Panc1 (cell line): Measurements from ENCODE around the gene SENP7. TPM values are rescaled to one million over a fixed set of nuclear protein-coding genes. Genes with fewer than 3 reads are reported as not detected.
"Not testable (repeated sequence)": the region's sequence is repeated elsewhere in the genome, so short reads cannot be mapped to it uniquely, and the experiment has no call there.

Experiments used
- ATAC-seq: fragments of 200-7000 bp; cut with Tn5 transposase; 2 replicates; pipeline ENCODE4 v1.9.1; 2020; ENCODE audit warnings: mild to moderate bottlenecking, moderate library complexity
- BruUV-seq: library from RNA; stranded (reverse); fragments of 400-500 nt; replicated peaks from 2 replicates; lab custom pipeline; 2021; lab: Mats Ljungman, UMichigan
- CTCF ChIA-PET: fragments of 300-600 bp; sonication (Branson Sonifier 250); formaldehyde crosslinking; loops from one replicate; lab custom pipeline; 2022; ENCODE audit warnings: antibody characterized with exemption; lab: Charles Lee
- POLR2A ChIA-PET: fragments of 300-600 bp; sonication (Branson Sonifier 250); formaldehyde crosslinking; loops from one replicate; lab custom pipeline; 2022; ENCODE audit warnings: antibody characterized with exemption; lab: Charles Lee
- DNase-seq: peaks from one replicate; pipeline ENCODE4 v3.0.0-alpha.2; 2010; ENCODE audit warnings: low read depth, low spot score
- H3K27ac ChIP-seq: 2 replicates; pipeline ENCODE4 v1.5.1; 2011; ENCODE audit warnings: mild to moderate bottlenecking, low read length, inconsistent platforms
- H3K27me3 ChIP-seq: fragments of 200-500 bp; sonication (Bioruptor generic); 2 replicates; pipeline ENCODE4 v1.6.0; 2014; ENCODE audit warnings: low read length, inconsistent platforms; ENCODE audit not compliant: control insufficient read depth, insufficient read depth
- H3K36me3 ChIP-seq: fragments of 200-500 bp; sonication (Bioruptor generic); 2 replicates; pipeline ENCODE4 v1.5.1; 2014; ENCODE audit warnings: inconsistent platforms, mild to moderate bottlenecking, low read length, moderate library complexity; ENCODE audit not compliant: control insufficient read depth, insufficient read depth
- H3K4me1 ChIP-seq: 2 replicates; pipeline ENCODE4 v1.5.1; 2011; ENCODE audit warnings: inconsistent platforms, mild to moderate bottlenecking, low read length, moderate library complexity; ENCODE audit not compliant: control insufficient read depth, insufficient read depth
- H3K4me3 ChIP-seq, 2 experiments: 2 replicates each; pipeline ENCODE4 v1.5.1; 2011 to 2012; ENCODE audit warnings: low read depth in 2 of 2, low read length in 2 of 2, mild to moderate bottlenecking in 2 of 2, inconsistent platforms in 1 of 2, moderate library complexity in 1 of 2
- H3K9me3 ChIP-seq: fragments of 200-500 bp; sonication (Bioruptor generic); 2 replicates; pipeline ENCODE4 v1.5.1; 2014; ENCODE audit warnings: low read depth, mild to moderate bottlenecking, inconsistent platforms, low read length, moderate library complexity; ENCODE audit not compliant: control insufficient read depth, insufficient read depth
- CTCF ChIP-seq: fragments of 450-650 bp; IDR thresholded peaks from 2 replicates; pipeline ENCODE4 v1.5.1; 2017; ENCODE audit warnings: mild to moderate bottlenecking
- POLR2AphosphoS5 ChIP-seq: IDR thresholded peaks from 2 replicates; pipeline ENCODE4 v1.6.1; 2012; ENCODE audit warnings: mild to moderate bottlenecking, low read depth, low read length, moderate library complexity
- REST ChIP-seq, 2 experiments: IDR thresholded peaks; 2 replicates each; pipeline ENCODE4 v1.6.1; 2011 to 2012; ENCODE audit warnings: low read depth in 2 of 2, control low read depth in 1 of 2, low read length in 1 of 2, mild to moderate bottlenecking in 1 of 2, moderate library complexity in 1 of 2; ENCODE audit not compliant: insufficient read depth in 1 of 2
- SIN3A ChIP-seq: IDR thresholded peaks from 2 replicates; pipeline ENCODE4 v1.6.1; 2012; ENCODE audit warnings: low read depth, mild to moderate bottlenecking, low read length, moderate library complexity, borderline replicate concordance; ENCODE audit not compliant: insufficient read depth
- in situ Hi-C: cut with HindIII; loops from 2 replicates; pipeline ENCODE4 v1.10.0; 2016; ENCODE audit warnings: low sequenced_read_pairs, low pct_unique_long_range_greater_than_20kb
- intact Hi-C: fragments of 100-400 bp; cut with micrococcal nuclease; formaldehyde crosslinking; loops from one replicate; pipeline ENCODE4 v1.10.0; 2022; ENCODE audit not compliant: unreplicated experiment
- total RNA-seq: library from RNA; stranded (reverse); gene quantifications from one replicate; pipeline ENCODE4 v1.2.1, GENCODE V29; 2021; ENCODE audit not compliant: unreplicated experiment

Gene SENP7
- total RNA-seq, 1 experiment from 2014 or later: 10.1 TPM

- Histone ChIP-seq H3K4me3 (no peak overlapping the region), H3K27ac (no peak overlapping the region), H3K36me3 (no peaks in the 10 kb centered on the region), H3K27me3 (no peaks in the 10 kb centered on the region), H3K9me3 (no peaks in the 10 kb centered on the region), H3K4me1 (no peaks in the 10 kb centered on the region)
- BruUV-seq: no TSS peak
- no peak for TF ChIP-seq CTCF
- TF ChIP-seq REST (IDR thresholded peaks at IDR 0.05; ENCODE audit: insufficient read depth in 1 of 2, low read depth in 2 of 2, low read length in 1 of 2): no peak
- no peak for TF ChIP-seq POLR2AphosphoS5
- no peak for TF ChIP-seq SIN3A
- ATAC-seq (no peak), DNase-seq (no peak)
- intact Hi-C loops: no loop called here
- in situ Hi-C loops: no loop called here
- CTCF ChIA-PET: no interaction called here
- POLR2A ChIA-PET: no interaction called here
These were observed 34.0 kb downstream of the SENP7 start for GRCh38 chr3:101478980-101479379.

- POLR2A ChIA-PET, H3K36me3 ChIP-seq, H3K27me3 ChIP-seq, BruUV-seq, H3K4me3 ChIP-seq, H3K9me3 ChIP-seq, in situ Hi-C loops, DNase-seq, H3K27ac ChIP-seq, intact Hi-C loops, ATAC-seq, CTCF ChIA-PET, H3K4me1 ChIP-seq: not testable (repeated sequence)
These were observed 38.0 kb downstream of the SENP7 start for GRCh38 chr3:101474841-101475552.

- H3K36me3 ChIP-seq, POLR2A ChIA-PET, DNase-seq, BruUV-seq, H3K27me3 ChIP-seq, in situ Hi-C loops, H3K4me1 ChIP-seq, ATAC-seq, intact Hi-C loops, H3K9me3 ChIP-seq, CTCF ChIA-PET, H3K27ac ChIP-seq, H3K4me3 ChIP-seq: not testable (repeated sequence)
These were observed 44.3 kb downstream of the SENP7 start for GRCh38 chr3:101468676-101469075.

GRCh38 chr3:101467310-101467663 is 45.7 kb downstream of the SENP7 start:
- ATAC-seq, BruUV-seq, DNase-seq: not testable (repeated sequence)

More at GRCh38 chr3:101467310-101467663, 45.7 kb downstream of the SENP7 start:
- POLR2A ChIA-PET, H3K27me3 ChIP-seq, intact Hi-C loops, H3K9me3 ChIP-seq, in situ Hi-C loops, CTCF ChIA-PET, H3K36me3 ChIP-seq, H3K4me1 ChIP-seq: not testable (repeated sequence)
- Histone ChIP-seq H3K4me3 (peak overlapping the region; percentile 37 to 56; a peak in 3 of 4 replicates), H3K27ac (0 out of 2 replicates have a peak overlapping the region, but pooled peaks have one; percentile 73)
